ENCODE results near the gene FAM193A.
"Not testable (repeated sequence)": the region's sequence is repeated elsewhere in the genome, so short reads cannot be mapped to it uniquely, and the experiment has no call there.

FAM193A gene

GRCh38 chr4:2754848-2755819 is 218.7 kb downstream of the FAM193A start:
- DNase-seq (ENCODE audit: low spot score): no peak

- DNase-seq (ENCODE audit: low spot score): peak; percentile 89
Observed at GRCh38 chr4:2755821-2756690, 219.6 kb downstream of the FAM193A start, which contains the start of gene TNIP2. Gene TNIP2 (minus strand): TSS chr4:2756336. CDS start chr4:2756289, 47 bp downstream.

GRCh38 chr4:2756691-2757350 is 220.4 kb downstream of the FAM193A start:
- DNase-seq (ENCODE audit: low spot score): no peak

- no peak for DNase-seq (ENCODE audit: low spot score)
Observed at GRCh38 chr4:2757426-2757825, 221.0 kb downstream of the FAM193A start.

GRCh38 chr4:2761035-2761923 is 224.8 kb downstream of the FAM193A start:
- DNase-seq (ENCODE audit: low spot score): no peak

- no peak for DNase-seq (ENCODE audit: low spot score)
Observed at GRCh38 chr4:2762048-2762447, 225.6 kb downstream of the FAM193A start.

- DNase-seq (ENCODE audit: low spot score): not testable (repeated sequence)
Observed at GRCh38 chr4:2762486-2763370, 226.3 kb downstream of the FAM193A start.

GRCh38 chr4:2763511-2763967 is 227.1 kb downstream of the FAM193A start:
- DNase-seq (ENCODE audit: low spot score): no peak

- no peak for DNase-seq (ENCODE audit: low spot score)
Observed at GRCh38 chr4:2765832-2766526, 229.5 kb downstream of the FAM193A start.

GRCh38 chr4:2767046-2767704 is 230.7 kb downstream of the FAM193A start:
- DNase-seq (ENCODE audit: low spot score): no peak

GRCh38 chr4:2767705-2768074 is 231.2 kb downstream of the FAM193A start:
- DNase-seq (ENCODE audit: low spot score): no peak

GRCh38 chr4:2768124-2768523 is 231.7 kb downstream of the FAM193A start:
- DNase-seq (ENCODE audit: low spot score): no peak

GRCh38 chr4:2768921-2769336 is 232.5 kb downstream of the FAM193A start:
- DNase-seq (ENCODE audit: low spot score): no peak

GRCh38 chr4:2771264-2771663 is 234.8 kb downstream of the FAM193A start:
- DNase-seq (ENCODE audit: low spot score): no peak

GRCh38 chr4:2780643-2781042 is 244.2 kb downstream of the FAM193A start:
- not testable (repeated sequence) for DNase-seq (ENCODE audit: low spot score)

GRCh38 chr4:2781911-2782310 is 245.5 kb downstream of the FAM193A start:
- DNase-seq (ENCODE audit: low spot score): no peak

Measured in ecto neural progenitor cell (in vitro differentiated cells).